Right ventricle myocardium superior (tissue), 1 donor: ENCODE measurements around the gene CRHR2. TPM values are rescaled to one million over a fixed set of nuclear protein-coding genes. Genes with fewer than 3 reads are reported as not detected.
"Not testable (repeated sequence)": the region's sequence is repeated elsewhere in the genome, so short reads cannot be mapped to it uniquely, and the experiment has no call there.

ENCODE experiments used
- ATAC-seq: fragments of 200-7000 bp; cut with Tn5 transposase; one replicate; pipeline ENCODE4 v1.9.1; 2020; ENCODE audit warnings: mild to moderate bottlenecking; ENCODE audit not compliant: poor library complexity
- DNase-seq: peaks from one replicate; pipeline ENCODE4 v3.0.0-alpha.2; 2020
- intact Hi-C: fragments of 100-400 bp; cut with DNase I; formaldehyde crosslinking; loops from one replicate; pipeline ENCODE4 v1.11.2; 2022
- total RNA-seq: library from RNA; stranded (reverse); fragmentation: NEBNext Ultra II Directional; extraction: Animal tissue kit (Norgen Biotek cat#: 25700); gene quantifications from one replicate; pipeline ENCODE4 v1.2.1, GENCODE V29; 2021
- donor health status: DM: no; HTN: yes; CAD: no; lungs with severe emphysema.

The CRHR2 gene
- total RNA-seq, 1 donor from 2014 or later: 0.24 TPM

GRCh38 chr7:30645661-30646060 is 36.6 kb downstream of the CRHR2 start:
- ATAC-seq (no peak), DNase-seq (no peak)
- intact Hi-C loops: no loop called here

DNA sequence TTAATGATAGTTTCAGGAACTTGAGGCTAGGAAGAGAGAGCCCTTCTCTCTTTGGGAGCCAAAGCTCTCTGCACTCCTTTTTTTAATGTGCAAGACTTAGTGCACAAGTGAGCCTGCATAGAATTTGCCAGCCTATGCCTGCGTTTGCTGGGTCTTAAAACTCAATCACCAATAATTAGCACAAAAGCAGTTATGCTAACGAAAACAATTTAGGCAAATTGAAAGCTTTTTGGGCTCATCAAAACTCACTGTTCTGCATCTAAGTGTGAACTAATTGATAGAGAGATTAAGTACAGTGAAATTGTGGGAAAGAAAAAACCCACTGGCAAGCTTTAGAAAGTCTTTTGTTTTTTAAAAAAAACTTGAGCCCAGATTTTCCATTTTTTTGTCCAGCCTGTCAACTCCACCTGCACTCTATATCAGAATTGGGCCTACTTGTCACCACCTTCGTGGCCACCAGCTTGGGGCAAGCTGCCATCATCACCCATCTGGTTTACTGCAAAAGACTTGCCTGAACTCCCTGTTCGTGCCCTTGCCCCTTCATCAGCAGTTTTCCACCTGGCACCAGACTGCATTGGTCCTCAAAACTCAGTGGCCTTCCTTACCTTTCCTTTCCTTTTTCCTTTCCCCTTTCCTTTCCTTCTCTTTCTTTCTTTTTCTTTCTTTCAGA is 37.8 kb downstream of the CRHR2 start:
- no peak for ATAC-seq
- intact Hi-C loops: no loop called here
- DNase-seq: no peak

GRCh38 chr7:30642789-30643188 is 39.5 kb downstream of the CRHR2 start:
- DNase-seq (no peak), ATAC-seq (no peak)
- intact Hi-C loops: no loop called here

DNA sequence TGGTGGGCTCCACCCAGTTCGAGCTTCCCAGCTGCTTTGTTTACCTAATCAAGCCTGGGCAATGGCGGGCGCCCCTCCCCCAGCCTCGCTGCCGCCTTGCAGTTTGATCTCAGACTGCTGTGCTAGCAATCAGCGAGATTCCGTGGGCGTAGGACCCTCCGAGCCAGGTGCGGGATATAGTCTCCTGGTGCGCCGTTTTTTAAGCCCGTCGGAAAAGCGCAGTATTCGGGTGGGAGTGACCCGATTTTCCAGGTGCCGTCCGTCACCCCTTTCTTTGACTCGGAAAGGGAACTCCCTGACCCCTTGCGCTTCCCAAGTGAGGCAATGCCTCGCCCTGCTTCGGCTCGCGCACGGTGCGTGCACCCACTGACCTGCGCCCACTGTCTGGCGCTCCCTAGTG is 39.9 kb downstream of the CRHR2 start:
- DNase-seq, intact Hi-C loops, ATAC-seq: not testable (repeated sequence)

GRCh38 chr7:30635798-30636197 is 46.5 kb downstream of the CRHR2 start:
- DNase-seq (no peak), ATAC-seq (no peak)
- intact Hi-C loops: no loop called here

DNA sequence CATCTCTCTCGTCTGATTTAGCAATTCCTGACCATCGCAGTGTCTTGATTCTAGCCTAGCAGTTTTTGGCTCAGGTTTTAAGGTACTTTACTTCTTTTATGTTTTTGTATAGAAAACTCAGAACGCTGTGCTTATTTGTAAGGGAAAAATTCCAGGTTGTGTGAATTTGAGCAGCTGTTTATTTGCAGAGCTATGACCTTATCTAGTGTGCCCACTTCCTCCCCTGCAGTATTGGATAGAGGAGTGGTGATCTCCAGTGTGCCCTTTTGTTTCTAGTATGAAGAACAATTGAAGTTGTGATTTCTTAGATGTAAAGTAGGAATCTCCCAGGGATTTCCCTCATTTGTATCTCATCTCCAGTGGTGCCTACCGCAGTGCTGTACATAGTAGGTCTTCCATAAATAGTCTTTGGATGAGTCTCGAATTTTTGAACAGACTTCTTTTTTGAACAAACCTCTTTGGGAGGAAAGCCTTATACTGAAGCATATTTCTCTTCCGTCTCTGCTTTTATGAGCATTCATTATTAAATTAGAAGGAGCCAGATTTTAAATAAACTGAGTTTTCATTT is 47.5 kb downstream of the CRHR2 start:
- DNase-seq (no peak), ATAC-seq (no peak)
- intact Hi-C loops: no loop called here

DNA sequence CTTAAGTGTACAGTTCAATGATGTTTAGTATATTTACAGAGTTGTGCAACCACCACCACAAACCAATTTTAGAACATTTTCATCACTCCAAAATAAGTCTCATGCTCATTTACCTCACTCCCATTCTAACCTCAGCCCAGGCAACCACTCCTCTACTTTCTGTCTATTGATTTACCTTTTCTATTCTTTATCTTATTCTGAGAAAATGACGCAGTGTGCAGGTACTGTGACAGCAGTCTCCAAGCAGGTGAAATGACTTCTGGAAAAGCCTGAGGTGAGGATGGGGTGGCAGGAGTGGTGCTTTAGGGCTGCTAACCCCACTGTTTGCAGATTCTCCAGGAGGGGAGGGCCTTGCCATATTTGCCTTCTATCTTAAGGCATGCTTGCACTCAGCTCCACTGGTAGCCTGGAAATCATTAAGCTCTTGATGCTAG is 48.0 kb downstream of the CRHR2 start:
- ATAC-seq (no peak), DNase-seq (no peak)
- intact Hi-C loops: no loop called here

- no peak for DNase-seq
- intact Hi-C loops: no loop called here
- no peak for ATAC-seq
Measured at GRCh38 chr7:30633223-30633622, 49.0 kb downstream of the CRHR2 start.

GRCh38 chr7:30630986-30631385 is 51.3 kb downstream of the CRHR2 start:
- DNase-seq: no peak
- intact Hi-C loops: no loop called here
- ATAC-seq: no peak

DNA sequence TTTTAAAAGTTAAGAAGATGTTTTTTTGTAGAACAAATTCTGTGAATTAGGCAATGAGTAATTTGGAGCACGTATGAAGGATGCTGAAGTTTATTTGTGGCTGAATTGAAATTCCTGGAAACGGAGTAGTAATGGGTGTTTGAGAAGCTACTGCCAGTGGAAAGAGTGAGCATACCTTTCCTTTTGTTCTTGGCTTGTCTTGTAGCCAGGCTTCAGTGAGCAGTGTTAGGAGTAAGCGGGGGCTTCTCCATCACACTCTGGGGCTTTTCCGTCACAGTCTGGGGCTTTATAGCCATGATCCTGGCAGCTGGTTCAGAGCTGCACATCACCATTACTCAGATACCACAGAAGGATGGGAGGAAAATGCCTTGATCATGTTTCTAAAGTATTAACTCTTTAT is 55.2 kb downstream of the CRHR2 start:
- ATAC-seq (no peak), DNase-seq (no peak)
- intact Hi-C loops: loop anchor here (10.0 kb wide), 1 partner anchor 118 kb away; no protein-coding TSS in a partner anchor

- ATAC-seq: no peak
- intact Hi-C loops: loop anchor here (10.0 kb wide), 1 partner anchor 120 kb away; no protein-coding TSS in a partner anchor
- DNase-seq: no peak
Measured at GRCh38 chr7:30625283-30625682, 57.0 kb downstream of the CRHR2 start.

GRCh38 chr7:30618961-30619360 is 63.3 kb downstream of the CRHR2 start:
- DNase-seq: no peak
- intact Hi-C loops: no loop called here
- no peak for ATAC-seq

- ATAC-seq (no peak), DNase-seq (no peak)
- intact Hi-C loops: no loop called here
Measured at GRCh38 chr7:30618080-30618676, 64.1 kb downstream of the CRHR2 start.

DNA sequence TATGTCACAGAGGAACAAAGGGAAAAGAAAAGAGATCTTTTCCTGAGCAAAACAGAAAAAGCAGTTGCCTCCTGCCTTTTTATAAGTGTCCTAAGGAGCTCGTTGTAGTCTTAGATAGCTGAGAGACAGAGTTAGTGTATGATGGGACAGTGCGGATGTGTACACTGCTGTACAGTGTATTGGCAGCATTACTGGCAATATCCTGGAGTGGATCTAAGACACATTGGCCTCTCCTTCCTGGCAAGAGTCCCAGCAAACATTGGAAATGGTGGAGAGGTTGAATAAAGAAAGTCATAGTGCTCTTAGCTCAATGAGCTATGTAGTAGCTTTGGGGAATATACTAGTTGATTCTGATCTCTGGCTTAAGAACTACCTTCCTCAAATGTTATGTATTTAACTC is 64.9 kb downstream of the CRHR2 start:
- ATAC-seq (no peak), DNase-seq (no peak)
- intact Hi-C loops: no loop called here

DNA sequence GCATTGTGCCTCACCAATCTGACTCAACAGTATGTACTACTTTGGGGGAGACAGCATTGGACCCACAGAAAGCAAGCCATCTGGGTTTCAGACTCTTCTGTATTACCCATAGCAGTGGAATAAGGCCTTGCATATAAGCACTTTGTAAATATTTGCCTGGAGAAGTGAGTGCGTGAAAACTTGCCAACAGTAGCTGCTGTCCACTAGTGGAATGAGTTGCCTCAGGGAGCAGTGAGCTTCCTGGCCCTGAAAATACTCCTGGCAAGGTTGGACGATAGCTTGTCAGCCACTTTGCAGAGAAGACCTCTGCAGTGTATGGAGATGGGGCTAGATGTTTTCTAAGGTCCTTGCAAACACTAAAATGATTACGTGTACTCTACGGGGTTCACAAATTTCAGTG is 65.9 kb downstream of the CRHR2 start:
- ATAC-seq: peak; percentile 25
- intact Hi-C loops: no loop called here
- DNase-seq: no peak

GRCh38 chr7:30613366-30614325 is 68.6 kb downstream of the CRHR2 start:
- no peak for DNase-seq
- no peak for ATAC-seq
- intact Hi-C loops: no loop called here

- intact Hi-C loops: no loop called here
- no peak for DNase-seq
- no peak for ATAC-seq
Measured at GRCh38 chr7:30612658-30613265, 69.5 kb downstream of the CRHR2 start.

DNA sequence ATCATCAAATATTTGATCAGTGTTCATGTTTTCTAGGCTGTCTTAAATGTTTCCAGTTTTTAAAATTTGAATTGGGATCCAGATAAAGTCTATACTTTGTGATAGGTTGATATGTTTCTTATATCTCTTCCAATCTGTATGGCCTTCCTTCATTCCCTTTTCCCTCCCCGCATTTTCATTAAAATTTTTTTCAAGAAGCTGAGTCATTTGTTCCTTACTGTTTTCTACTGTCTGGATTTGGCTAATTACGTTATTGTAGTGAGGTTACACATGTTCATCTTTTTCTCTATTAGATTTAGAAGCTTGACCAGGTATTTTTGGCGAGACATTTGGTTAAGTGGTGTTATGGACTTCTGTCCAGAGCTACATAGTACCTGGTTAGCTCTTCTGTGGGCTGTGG is 76.4 kb downstream of the CRHR2 start:
- no peak for ATAC-seq
- no peak for DNase-seq
- intact Hi-C loops: no loop called here

GRCh38 chr7:30604901-30605300 is 77.4 kb downstream of the CRHR2 start:
- no peak for ATAC-seq
- intact Hi-C loops: no loop called here
- no peak for DNase-seq
